Fibroblast of lung (primary cell): ENCODE results near the gene MAP4K4.

ENCODE experiments used
- CTCF ChIP-seq, 2 donors: IDR thresholded peaks in 1 of 2; conservative IDR thresholded peaks in 1 of 2; 1 replicate in 1 of 2; 2 replicates in 1 of 2; pipeline ENCODE4 v1.5.1; 2011 to 2012; ENCODE audit warnings: low read length in 2 of 2, control low read depth in 1 of 2, inconsistent platforms in 1 of 2, low read depth in 1 of 2, mild to moderate bottlenecking in 1 of 2
- EZH2 ChIP-seq: IDR thresholded peaks from 2 replicates; pipeline ENCODE4 v1.5.1; 2012; ENCODE audit warnings: low read length, control low read depth, mild to moderate bottlenecking; ENCODE audit errors: missing control alignments

- TF ChIP-seq CTCF (conservative IDR thresholded peaks at IDR 0.05 in 1 of 2, IDR thresholded peaks at IDR 0.05 in 1 of 2; ENCODE audit: low read depth in 1 of 2, low read length in 2 of 2) (no peak), EZH2 (no peak)
Measured at GRCh38 chr2:101792208-101792607, 94.7 kb downstream of the MAP4K4 start.
